Kidney (tissue), 14 donors: ENCODE results near the gene MAP3K2. TPM values are rescaled to one million over a fixed set of nuclear protein-coding genes. Genes with fewer than 3 reads are reported as not detected.

ENCODE experiments used
- DNase-seq, 5 donors: peaks; one replicate each; pipeline ENCODE4 v3.0.0-alpha.2; 2013 to 2020
- FAIRE-seq: peaks from 2 replicates; lab custom pipeline; 2012; peaks lifted over from hg19 to GRCh38; lab: Jason Lieb, UNC
- H3K27ac ChIP-seq, 2 donors: one replicate each; pipeline ENCODE4 v1.7.0; 2013; ENCODE audit warnings: low read depth in 2 of 2, low read length in 2 of 2, inconsistent platforms in 1 of 2
- H3K27me3 ChIP-seq: one replicate; pipeline ENCODE4 v1.7.1; 2013; ENCODE audit warnings: low read length, inconsistent platforms; ENCODE audit not compliant: control insufficient read depth, insufficient read depth
- H3K36me3 ChIP-seq, 3 donors: one replicate each; pipeline versions ENCODE4 v1.7.0 to v1.7.1; 2013; ENCODE audit warnings: low read length in 3 of 3, control low read depth in 1 of 3, inconsistent platforms in 1 of 3; ENCODE audit not compliant: insufficient read depth in 3 of 3, control insufficient read depth in 2 of 3
- H3K4me1 ChIP-seq, 3 donors: one replicate each; pipeline versions ENCODE4 v1.7.0 to v1.7.1; 2013; ENCODE audit warnings: low read length in 3 of 3, inconsistent platforms in 1 of 3, low read depth in 1 of 3; ENCODE audit not compliant: control insufficient read depth in 2 of 3, insufficient read depth in 2 of 3
- H3K4me3 ChIP-seq, 3 donors: one replicate each; pipeline versions ENCODE4 v1.7.0 to v1.8.1; 2013; ENCODE audit warnings: low read length in 3 of 3, control low read depth in 1 of 3, inconsistent platforms in 1 of 3
- H3K9ac ChIP-seq, 3 donors: one replicate each; pipeline versions ENCODE4 v1.7.0 to v1.7.1; 2013; ENCODE audit warnings: low read length in 3 of 3, control low read depth in 1 of 3, inconsistent platforms in 1 of 3
- H3K9me3 ChIP-seq, 3 donors: one replicate each; pipeline versions ENCODE4 v1.7.0 to v1.7.1; 2013; ENCODE audit warnings: low read length in 3 of 3, control low read depth in 1 of 3, inconsistent platforms in 1 of 3; ENCODE audit not compliant: control insufficient read depth in 2 of 3, insufficient read depth in 1 of 3
- intact Hi-C: fragments of 100-400 bp; cut with DNase I; formaldehyde crosslinking; loops from one replicate; pipeline ENCODE4 v1.11.1; 2022
- polyA plus RNA-seq: library from polyadenylated mRNA; stranded (reverse); fragments of 350-450 nt; fragmentation: Illumina TruSeq; extraction: RNeasy Lipid Tissue Mini Kit (QIAGEN cat#74804); gene quantifications from one replicate; pipeline ENCODE4 v1.2.3, GENCODE V29; 2014; ENCODE audit warnings: low read depth, low replicate concordance; ENCODE audit not compliant: insufficient read depth
- total RNA-seq: library from RNA; stranded (reverse); fragmentation: NEBNext Ultra II Directional; extraction: Animal tissue kit (Norgen Biotek cat#: 25700); gene quantifications from one replicate; pipeline ENCODE4 v1.2.1, GENCODE V29; 2021
- TF ChIP-seq, protein P1 (sequence below): IDR thresholded peaks from 3 replicates; pipeline ENCODE4 v1.5.1; 2012; ENCODE audit warnings: mild to moderate bottlenecking, moderate library complexity, borderline replicate concordance; ENCODE audit not compliant: insufficient read depth; ENCODE audit errors: extremely low read depth
- donor health status: control.
- donor health status: control.
- donor health status: control.
- donor health status: control.
- donor health status: control.
- donor health status: DM: yes; HTN: yes; CAD: no.
- donor health status: Normal renal cell carcinoma (clear cell type).

The MAP3K2 gene
- total and polyA plus RNA-seq, 2 donors from 2014 or later: 4.9 to 65.3 TPM

- Histone ChIP-seq H3K27me3 (no peaks in the 10 kb centered on the region), H3K36me3 (no peaks in the 10 kb centered on the region), H3K9me3 (no peaks in the 10 kb centered on the region), H3K9ac (no peak overlapping the region), H3K4me1 (peaks cover 0 to 11% (median 4%) of the 10 kb centered on the region in 3 donors), H3K4me3 (no peak overlapping the region), H3K27ac (no peak overlapping the region)
- DNase-seq (no peak), FAIRE-seq (no peak)
- TF ChIP-seq, protein P1, sequence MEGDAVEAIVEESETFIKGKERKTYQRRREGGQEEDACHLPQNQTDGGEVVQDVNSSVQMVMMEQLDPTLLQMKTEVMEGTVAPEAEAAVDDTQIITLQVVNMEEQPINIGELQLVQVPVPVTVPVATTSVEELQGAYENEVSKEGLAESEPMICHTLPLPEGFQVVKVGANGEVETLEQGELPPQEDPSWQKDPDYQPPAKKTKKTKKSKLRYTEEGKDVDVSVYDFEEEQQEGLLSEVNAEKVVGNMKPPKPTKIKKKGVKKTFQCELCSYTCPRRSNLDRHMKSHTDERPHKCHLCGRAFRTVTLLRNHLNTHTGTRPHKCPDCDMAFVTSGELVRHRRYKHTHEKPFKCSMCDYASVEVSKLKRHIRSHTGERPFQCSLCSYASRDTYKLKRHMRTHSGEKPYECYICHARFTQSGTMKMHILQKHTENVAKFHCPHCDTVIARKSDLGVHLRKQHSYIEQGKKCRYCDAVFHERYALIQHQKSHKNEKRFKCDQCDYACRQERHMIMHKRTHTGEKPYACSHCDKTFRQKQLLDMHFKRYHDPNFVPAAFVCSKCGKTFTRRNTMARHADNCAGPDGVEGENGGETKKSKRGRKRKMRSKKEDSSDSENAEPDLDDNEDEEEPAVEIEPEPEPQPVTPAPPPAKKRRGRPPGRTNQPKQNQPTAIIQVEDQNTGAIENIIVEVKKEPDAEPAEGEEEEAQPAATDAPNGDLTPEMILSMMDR: no peak
- intact Hi-C loops: no loop called here
These were observed 4.5 kb upstream of the MAP3K2 start for GRCh38 chr2:127392133-127392827.

DNA sequence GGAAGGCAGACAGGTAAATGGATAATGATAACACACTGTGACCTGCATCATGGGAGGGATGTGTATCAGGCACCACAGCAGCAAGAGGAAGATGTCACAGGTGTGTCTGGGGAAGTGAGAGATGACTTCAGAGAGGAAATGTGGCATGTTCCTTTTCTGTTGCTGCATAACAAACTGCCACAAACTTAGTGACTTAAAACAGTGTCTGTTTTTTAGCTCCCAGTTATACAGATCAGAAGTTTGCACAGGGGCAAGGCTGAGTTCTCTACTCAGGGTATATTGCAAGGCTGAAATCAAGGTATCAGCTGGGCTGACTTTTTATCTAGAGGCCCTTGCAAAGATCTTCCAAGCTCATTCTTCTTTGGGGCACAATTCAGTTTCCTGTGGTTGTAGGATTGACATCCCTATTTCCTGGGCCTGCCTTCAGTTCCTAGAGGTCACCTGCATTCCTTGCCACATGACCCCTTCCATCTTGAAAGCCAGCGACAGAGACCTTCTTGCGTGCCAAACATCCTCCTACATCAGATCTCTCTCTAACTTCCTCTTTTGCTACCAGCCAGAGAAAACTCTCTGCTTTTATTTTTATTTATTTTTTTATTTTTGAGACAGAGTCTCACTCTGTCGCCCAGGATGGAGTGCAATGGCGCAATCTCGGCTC lies 2.1 kb upstream of the MAP3K2 start:
- Histone ChIP-seq H3K4me3 (no peak overlapping the region), H3K27me3 (no peaks in the 10 kb centered on the region), H3K9me3 (no peaks in the 10 kb centered on the region), H3K27ac (no peak overlapping the region), H3K36me3 (no peaks in the 10 kb centered on the region), H3K9ac (peak overlapping the region in 1 of 3 donors; percentile 44), H3K4me1 (peaks cover 0 to 11% (median 8%) of the 10 kb centered on the region in 3 donors)
- TF ChIP-seq, protein P1: no peak
- DNase-seq (no peak), FAIRE-seq (no peak)
- intact Hi-C loops: no loop called here

DNA sequence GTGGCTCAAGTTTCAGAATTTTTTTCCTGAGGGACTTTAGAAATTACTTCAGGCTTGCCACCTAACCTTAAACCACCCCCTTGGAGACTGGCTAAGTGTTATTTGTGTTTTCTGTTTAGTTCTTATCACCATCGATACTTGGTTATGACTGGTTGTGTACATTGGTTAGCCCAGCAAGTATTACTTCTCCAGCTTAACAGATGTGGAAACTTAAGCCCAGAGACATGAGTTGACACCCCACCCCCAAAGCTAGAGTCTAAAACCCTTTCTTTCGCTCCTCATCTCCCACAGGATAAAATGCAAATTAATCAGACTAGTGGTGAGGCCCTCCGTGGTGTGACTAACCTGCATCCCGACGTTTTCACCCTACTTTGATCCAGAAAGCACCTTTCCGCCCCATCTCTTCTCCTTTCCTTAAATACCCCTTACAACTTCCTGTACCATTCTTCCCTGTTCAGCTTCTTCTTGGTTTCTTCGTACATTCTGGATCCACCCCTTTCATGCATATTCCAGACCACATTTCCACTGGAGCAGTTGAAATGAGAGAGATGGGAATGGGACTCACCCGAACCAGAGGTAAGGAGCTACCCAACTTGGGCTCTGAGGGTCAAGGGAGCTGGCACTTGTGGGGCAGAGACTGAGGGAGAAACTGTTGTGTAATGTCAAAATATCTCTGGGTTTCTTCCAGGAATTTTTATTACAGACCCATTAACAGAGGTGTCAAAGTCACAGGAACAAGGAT lies 819 bp upstream of the MAP3K2 start:
- Histone ChIP-seq H3K9me3 (no peaks in the 10 kb centered on the region), H3K4me3 (peak overlapping the region; percentile 47 to 73 (median 72)), H3K27ac (peak overlapping the region; percentile 95 to 99), H3K36me3 (no peaks in the 10 kb centered on the region), H3K4me1 (peaks cover 0 to 11% (median 8%) of the 10 kb centered on the region in 3 donors), H3K27me3 (no peaks in the 10 kb centered on the region), H3K9ac (peak overlapping the region; percentile 27 to 92 (median 35))
- no peak for FAIRE-seq
- DNase-seq: no peak
- TF ChIP-seq, protein P1: no peak
- intact Hi-C loops: no loop called here
